ENCODE measurements around the gene FOXP4. TPM values are rescaled to one million over a fixed set of nuclear protein-coding genes. Genes with fewer than 3 reads are reported as not detected.

FOXP4 gene
- total RNA-seq, 2 donors from 2014 or later = 25.9 to 27.7 TPM

DNA sequence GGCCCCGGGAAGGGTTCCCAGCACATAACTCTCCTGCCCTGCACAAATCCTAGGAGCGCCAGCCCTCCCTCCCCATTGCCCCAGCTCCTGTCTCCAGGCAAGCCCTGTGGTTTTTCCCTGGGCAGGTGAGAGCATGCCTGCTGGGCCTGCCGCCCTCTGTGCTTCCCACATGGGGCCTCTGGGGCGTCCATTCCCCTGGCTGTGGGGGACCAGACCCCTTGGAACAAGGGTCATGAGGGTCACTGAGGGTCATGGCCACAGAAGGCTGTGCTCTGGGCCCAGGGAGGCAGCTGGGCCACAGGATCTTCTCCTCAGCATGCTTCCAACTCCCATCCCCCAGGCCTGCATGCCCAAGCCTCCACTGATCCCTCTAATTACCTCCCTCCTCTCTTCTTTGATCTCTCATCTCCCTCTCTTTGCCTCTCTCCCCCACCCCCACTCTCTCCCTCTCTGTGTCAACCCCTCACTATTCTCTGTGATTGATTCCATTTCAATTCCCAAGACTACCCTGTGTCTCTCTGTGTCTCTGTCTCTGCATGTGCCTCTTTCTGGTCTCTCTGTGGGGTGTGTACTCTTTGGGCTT lies 98.2 kb downstream of the FOXP4 start:
- H3K9me3 Mint-ChIP-seq = no peaks in the 10 kb centered on the region
- H3K4me1 Mint-ChIP-seq (ENCODE audit: low read depth) = no peaks in the 10 kb centered on the region
- H3K27me3 Mint-ChIP-seq (ENCODE audit: low read depth) = peaks cover 32% of the 10 kb centered on the region
- no peaks in the 10 kb centered on the region for H3K36me3 Mint-ChIP-seq (ENCODE audit: insufficient read depth in 2 of 2)
- H3K4me3 Mint-ChIP-seq = no peak overlapping the region
- DNase-seq (no peak), ATAC-seq (replicated peaks in 1 of 2) (no peak)
- H3K27ac Mint-ChIP-seq = no peak overlapping the region

DNA sequence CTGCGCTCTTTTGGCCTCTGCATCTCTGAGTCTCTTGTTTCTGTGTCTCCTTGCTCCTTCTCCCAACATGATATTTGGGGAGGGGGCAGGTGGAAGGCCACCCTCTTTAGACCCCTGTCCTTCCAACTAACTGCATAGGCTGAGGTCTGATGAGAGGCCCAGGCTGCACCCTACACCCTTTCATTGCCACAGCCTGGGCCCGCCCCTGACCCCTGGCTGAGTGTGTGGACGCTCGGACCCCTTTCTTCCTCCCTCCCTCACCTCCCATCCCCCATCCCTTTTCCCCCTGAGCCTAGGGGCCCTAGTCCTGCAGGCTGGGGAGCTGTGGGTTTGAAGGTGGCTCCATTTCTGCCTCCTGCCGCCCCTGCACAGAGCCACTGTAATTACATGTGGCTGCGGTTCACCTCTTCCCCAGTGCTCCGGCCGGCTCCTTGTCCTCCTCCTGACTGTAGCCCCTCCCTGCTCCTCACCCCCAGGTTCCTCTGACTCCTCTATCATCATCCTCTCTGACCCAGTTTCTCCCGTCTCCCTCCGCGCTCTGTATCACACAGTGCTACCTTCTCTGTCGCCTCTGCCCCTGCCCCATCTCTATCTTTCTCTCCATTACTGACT lies 98.9 kb downstream of the FOXP4 start:
- H3K9me3 Mint-ChIP-seq = no peaks in the 10 kb centered on the region
- peaks cover 25% of the 10 kb centered on the region for H3K27me3 Mint-ChIP-seq (ENCODE audit: low read depth)
- H3K4me3 Mint-ChIP-seq = no peak overlapping the region
- no peaks in the 10 kb centered on the region for H3K4me1 Mint-ChIP-seq (ENCODE audit: low read depth)
- DNase-seq (no peak), ATAC-seq (replicated peaks in 1 of 2) (no peak)
- no peaks in the 10 kb centered on the region for H3K36me3 Mint-ChIP-seq (ENCODE audit: insufficient read depth in 2 of 2)
- no peak overlapping the region for H3K27ac Mint-ChIP-seq

DNA sequence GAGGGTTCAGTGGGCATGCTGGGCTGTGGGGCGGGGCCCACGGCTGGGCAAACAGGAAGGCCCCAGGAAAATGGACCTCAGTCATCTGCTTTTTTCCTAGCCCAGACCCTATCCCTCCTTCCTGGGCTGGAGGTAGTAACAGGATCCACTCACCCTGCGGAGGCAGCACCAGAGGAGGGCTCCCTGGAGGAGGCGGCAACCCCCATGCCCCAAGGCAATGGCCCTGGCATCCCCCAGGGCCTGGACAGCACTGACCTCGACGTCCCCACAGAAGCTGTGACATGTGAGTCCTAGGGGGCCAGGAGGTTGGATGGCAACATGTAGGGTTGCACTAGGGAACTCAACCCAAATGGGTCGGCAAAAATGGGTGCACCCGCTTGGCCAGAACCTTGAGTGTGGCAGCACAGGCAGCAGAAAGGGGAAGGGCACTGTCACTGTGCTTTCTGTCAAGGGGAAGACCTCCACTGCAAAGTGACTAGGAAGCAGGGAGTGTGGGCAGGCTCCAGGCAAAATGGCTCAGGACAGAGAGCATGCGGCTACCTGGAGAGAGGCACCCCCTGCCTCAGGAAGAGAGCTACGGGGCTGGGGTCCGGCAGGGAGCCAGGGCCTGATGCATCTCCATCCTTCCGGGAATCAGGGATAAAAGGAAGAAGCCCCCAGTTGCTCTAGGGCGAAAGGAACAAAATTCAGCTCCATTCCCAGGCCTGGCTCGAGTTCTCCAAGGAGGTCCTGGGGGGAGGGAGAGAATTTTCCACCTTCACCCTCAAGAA lies 100.0 kb downstream of the FOXP4 start:
- Mint-ChIP-seq H3K27ac (no peak overlapping the region), H3K4me3 (no peak overlapping the region), H3K27me3 (ENCODE audit: low read depth) (peaks cover 16% of the 10 kb centered on the region), H3K36me3 (ENCODE audit: insufficient read depth in 2 of 2) (no peaks in the 10 kb centered on the region), H3K4me1 (ENCODE audit: low read depth) (no peaks in the 10 kb centered on the region), H3K9me3 (no peaks in the 10 kb centered on the region)
- no peak for DNase-seq
- ATAC-seq (replicated peaks in 1 of 2) = no peak

DNA sequence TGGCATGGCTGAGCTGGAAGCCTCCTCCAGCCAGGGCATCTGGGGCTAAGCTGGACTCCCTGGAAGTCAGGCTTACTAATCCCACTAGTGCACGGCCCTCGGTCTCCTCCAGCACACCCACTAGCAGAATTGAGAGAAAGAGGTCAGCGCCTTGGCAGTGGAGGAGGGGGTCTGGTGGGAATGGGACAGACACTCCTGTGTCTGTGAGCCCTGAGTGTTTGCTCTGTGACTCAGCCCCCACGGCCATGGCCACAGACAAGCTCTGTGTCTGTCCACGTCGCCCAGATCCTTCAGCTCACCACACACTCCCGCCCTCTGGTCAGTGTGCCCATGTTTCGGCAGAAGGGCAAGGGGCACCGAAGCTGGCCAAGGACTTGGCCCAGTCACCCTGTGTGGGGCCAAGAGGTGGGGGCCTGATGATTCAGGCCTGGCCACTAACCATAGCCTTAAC lies 100.9 kb downstream of the FOXP4 start:
- ATAC-seq (replicated peaks in 1 of 2) (no peak), DNase-seq (no peak)
- H3K4me3 Mint-ChIP-seq = no peak overlapping the region
- no peaks in the 10 kb centered on the region for H3K36me3 Mint-ChIP-seq (ENCODE audit: insufficient read depth in 2 of 2)
- H3K27me3 Mint-ChIP-seq (ENCODE audit: low read depth) = peaks cover 12% of the 10 kb centered on the region
- no peaks in the 10 kb centered on the region for H3K4me1 Mint-ChIP-seq (ENCODE audit: low read depth)
- no peaks in the 10 kb centered on the region for H3K9me3 Mint-ChIP-seq
- H3K27ac Mint-ChIP-seq = no peak overlapping the region

DNA sequence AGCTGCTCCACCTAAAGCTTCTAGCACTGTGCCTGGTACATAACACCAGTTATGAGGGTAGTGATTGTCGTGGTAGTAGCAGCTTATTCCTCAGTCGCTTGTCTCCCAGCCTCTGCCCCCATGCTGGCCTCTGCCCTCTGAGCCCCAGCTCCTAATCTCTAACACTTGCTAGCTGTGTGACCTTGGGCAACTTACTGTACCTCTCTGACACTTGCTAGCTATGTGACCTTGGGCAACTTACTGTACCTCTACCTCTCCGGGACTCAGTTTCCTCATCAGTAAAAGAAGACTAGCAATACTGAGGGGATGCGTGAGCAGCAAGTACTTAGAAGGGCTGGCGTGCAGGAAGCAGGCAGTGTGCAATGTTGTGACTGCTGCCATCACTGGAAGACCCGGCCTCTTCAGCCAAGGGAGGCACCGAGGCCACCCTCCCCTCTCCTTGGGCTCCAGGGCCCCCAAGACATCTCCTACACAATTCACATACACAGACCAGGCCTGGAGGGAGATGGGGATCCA lies 101.9 kb downstream of the FOXP4 start:
- H3K27ac Mint-ChIP-seq = no peak overlapping the region
- ATAC-seq (replicated peaks in 1 of 2) = no peak
- DNase-seq = no peak
- no peaks in the 10 kb centered on the region for H3K36me3 Mint-ChIP-seq (ENCODE audit: insufficient read depth in 2 of 2)
- H3K4me1 Mint-ChIP-seq (ENCODE audit: low read depth) = no peaks in the 10 kb centered on the region
- H3K27me3 Mint-ChIP-seq (ENCODE audit: low read depth) = peaks cover 1% of the 10 kb centered on the region
- no peaks in the 10 kb centered on the region for H3K9me3 Mint-ChIP-seq
- no peak overlapping the region for H3K4me3 Mint-ChIP-seq

DNA sequence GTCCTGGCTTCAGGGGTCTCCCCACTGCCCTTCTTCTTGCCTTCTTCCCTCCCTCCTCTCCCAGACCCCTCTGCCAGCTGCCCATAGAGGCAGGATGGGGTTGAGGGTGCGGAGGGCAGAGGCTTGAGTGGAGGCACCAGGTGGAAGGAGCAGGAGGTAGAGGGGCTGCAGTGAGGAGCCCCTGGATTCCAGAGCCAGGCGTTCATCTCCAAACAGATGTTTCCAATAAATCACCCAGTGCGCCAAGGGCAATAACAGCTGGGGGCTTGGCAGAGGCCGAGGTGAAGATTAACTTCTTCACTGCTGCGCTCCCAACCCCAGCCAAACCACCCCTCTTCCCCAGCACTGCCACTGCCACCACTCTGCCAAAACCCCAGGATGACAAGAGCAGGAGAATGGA lies 102.7 kb downstream of the FOXP4 start:
- DNase-seq (no peak), ATAC-seq (replicated peaks in 1 of 2) (no peak)
- no peaks in the 10 kb centered on the region for H3K4me1 Mint-ChIP-seq (ENCODE audit: low read depth)
- no peaks in the 10 kb centered on the region for H3K36me3 Mint-ChIP-seq (ENCODE audit: insufficient read depth in 2 of 2)
- no peak overlapping the region for H3K4me3 Mint-ChIP-seq
- H3K27ac Mint-ChIP-seq = no peak overlapping the region
- no peaks in the 10 kb centered on the region for H3K9me3 Mint-ChIP-seq
- H3K27me3 Mint-ChIP-seq (ENCODE audit: low read depth) = no peaks in the 10 kb centered on the region

DNA sequence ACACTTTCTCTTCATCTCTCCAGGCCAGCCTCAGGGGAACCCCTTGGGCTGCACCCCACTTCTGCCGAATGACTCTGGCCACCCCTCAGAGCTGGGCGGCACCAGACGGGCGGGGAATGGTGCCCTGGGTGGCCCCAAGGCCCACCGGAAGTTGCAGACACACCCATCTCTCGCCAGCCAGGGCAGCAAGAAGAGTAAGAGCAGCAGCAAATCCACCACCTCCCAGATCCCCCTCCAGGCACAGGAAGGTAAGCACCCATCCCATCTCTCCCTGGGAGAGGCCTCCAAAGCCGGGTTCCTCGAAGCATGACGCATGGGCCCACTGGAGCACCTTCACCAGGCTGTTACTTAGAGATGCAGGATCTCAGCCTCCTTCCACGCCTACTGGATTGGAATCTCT lies 103.4 kb downstream of the FOXP4 start:
- H3K27ac Mint-ChIP-seq = no peak overlapping the region
- no peak for ATAC-seq (replicated peaks in 1 of 2)
- no peaks in the 10 kb centered on the region for H3K4me1 Mint-ChIP-seq (ENCODE audit: low read depth)
- no peaks in the 10 kb centered on the region for H3K9me3 Mint-ChIP-seq
- no peaks in the 10 kb centered on the region for H3K36me3 Mint-ChIP-seq (ENCODE audit: insufficient read depth in 2 of 2)
- no peak for DNase-seq
- no peaks in the 10 kb centered on the region for H3K27me3 Mint-ChIP-seq (ENCODE audit: low read depth)
- H3K4me3 Mint-ChIP-seq = no peak overlapping the region

DNA sequence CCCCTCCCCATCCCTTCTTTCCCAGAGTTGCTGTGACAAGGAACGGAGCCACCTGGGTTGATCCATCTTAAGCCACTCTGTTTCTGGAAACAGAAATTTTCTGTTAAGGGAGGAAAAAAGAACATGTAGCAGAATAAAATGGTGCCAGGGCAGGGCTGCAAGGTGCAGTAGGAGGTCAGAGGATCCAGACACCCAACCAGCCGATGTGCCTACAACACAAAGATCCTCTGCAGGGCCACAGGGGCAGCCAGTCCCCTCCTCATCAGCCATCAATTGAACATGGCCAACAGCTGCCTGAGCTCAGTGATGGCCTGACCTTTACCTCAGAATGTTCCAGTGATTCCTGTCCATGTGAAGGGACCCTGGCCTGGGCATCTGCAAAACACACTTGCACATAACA lies 103.9 kb downstream of the FOXP4 start:
- Mint-ChIP-seq H3K9me3 (no peaks in the 10 kb centered on the region), H3K36me3 (ENCODE audit: insufficient read depth in 2 of 2) (no peaks in the 10 kb centered on the region), H3K27me3 (ENCODE audit: low read depth) (no peaks in the 10 kb centered on the region), H3K4me3 (no peak overlapping the region), H3K4me1 (ENCODE audit: low read depth) (no peaks in the 10 kb centered on the region), H3K27ac (no peak overlapping the region)
- ATAC-seq (replicated peaks in 1 of 2) (no peak), DNase-seq (no peak)

DNA sequence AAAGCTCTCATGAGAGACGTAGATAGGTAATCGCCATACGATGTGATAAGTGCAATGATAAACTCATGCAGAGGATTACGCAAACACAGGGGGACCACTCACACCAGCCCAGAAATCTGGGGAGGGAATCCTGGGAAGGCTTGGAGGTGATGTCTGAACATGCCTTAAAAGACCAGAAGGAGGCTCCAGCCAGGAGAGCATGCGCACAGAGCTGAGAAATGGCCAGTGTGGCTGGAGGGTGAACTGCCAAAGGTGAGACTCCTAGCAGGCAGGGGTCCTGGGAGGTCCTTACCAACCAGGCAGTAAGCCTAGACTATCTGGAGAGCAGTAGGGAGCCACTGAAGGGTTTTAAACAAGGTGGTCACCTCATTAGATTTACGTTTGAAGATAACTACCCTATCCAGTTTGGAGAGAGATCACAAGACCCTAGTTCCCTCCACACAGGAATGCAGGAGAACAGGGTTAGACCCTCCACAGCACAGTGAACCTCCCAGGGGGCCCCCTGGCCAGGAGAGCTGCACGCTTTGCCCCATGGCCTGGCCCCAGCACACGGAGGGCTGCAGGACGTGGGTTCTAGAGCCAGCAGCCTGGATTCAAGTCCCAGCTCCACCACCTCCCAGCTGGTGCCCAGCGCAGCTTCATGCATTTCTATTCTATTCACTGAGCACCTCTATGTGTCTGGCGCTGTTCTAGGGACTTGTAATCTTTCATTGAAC lies 105.2 kb downstream of the FOXP4 start:
- Mint-ChIP-seq H3K4me1 (ENCODE audit: low read depth) (no peaks in the 10 kb centered on the region), H3K27me3 (ENCODE audit: low read depth) (peaks cover 5% of the 10 kb centered on the region), H3K27ac (no peak overlapping the region), H3K4me3 (no peak overlapping the region), H3K9me3 (no peaks in the 10 kb centered on the region), H3K36me3 (ENCODE audit: insufficient read depth in 2 of 2) (no peaks in the 10 kb centered on the region)
- DNase-seq (no peak), ATAC-seq (replicated peaks in 1 of 2) (no peak)

Other genes starting within 250 kb of the FOXP4 start
- gene NCR2, start 210.8 kb upstream of the FOXP4 start, total RNA-seq = not detected
- gene MDFI, start 92.1 kb downstream of the FOXP4 start, total RNA-seq = not detected
- 10 to 100 TPM; 15.3 to 17.5 TPM for gene TFEB, start 189.2 kb downstream of the FOXP4 start, total RNA-seq
- not detected for gene PGC, start 201.0 kb downstream of the FOXP4 start, total RNA-seq
- 10 to 100 TPM; 10.5 to 11.4 TPM for gene FRS3, start 233.5 kb downstream of the FOXP4 start, total RNA-seq
- gene PRICKLE4, start 234.4 kb downstream of the FOXP4 start, total RNA-seq = under 1 TPM in 1 of 2 donors, not detected in 1; 0.29 TPM
- gene TOMM6, start 241.3 kb downstream of the FOXP4 start, total RNA-seq = 100 to 1,000 TPM; 109 to 120 TPM